Measurements from ENCODE around the gene SMIM41.
A peak's percentile ranks its signal among the peaks of the same experiment; 100 is the strongest.
"Not testable (repeated sequence)": the region's sequence is repeated elsewhere in the genome, so short reads cannot be mapped to it uniquely, and the experiment has no call there.

SMIM41 gene

DNA sequence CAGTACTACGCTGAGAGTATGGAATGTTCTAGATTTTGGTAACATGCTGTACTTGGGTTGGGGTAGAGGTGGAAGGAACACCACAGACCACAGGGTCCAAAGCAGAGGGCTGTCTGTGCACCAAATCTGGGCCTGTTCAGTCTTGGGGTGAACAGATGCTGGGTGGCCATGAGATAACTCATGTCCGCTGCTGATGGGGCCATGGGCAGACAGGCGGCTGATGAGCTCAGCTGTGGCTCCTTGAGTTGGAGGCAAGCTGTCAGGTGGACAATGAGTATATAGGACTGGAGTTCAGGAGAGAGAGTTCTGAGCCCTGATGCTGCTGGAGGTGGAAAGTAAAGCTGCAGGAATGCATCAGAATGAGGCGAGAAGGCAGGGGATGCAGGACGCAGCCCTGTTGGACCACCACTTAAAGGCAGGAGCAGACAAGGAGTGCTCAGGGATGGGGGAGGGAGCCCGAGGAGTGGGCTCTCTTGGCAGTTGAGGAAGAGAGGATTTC, 6.2 kb downstream of the SMIM41 start:
- no peak for DNase-seq (ENCODE audit: low spot score)

- DNase-seq (ENCODE audit: low spot score) = no peak
These were observed 6.9 kb downstream of the SMIM41 start for GRCh38 chr12:52086366-52086765.

- DNase-seq (ENCODE audit: low spot score) = no peak
These were observed 7.7 kb downstream of the SMIM41 start for GRCh38 chr12:52086944-52087835.

DNA sequence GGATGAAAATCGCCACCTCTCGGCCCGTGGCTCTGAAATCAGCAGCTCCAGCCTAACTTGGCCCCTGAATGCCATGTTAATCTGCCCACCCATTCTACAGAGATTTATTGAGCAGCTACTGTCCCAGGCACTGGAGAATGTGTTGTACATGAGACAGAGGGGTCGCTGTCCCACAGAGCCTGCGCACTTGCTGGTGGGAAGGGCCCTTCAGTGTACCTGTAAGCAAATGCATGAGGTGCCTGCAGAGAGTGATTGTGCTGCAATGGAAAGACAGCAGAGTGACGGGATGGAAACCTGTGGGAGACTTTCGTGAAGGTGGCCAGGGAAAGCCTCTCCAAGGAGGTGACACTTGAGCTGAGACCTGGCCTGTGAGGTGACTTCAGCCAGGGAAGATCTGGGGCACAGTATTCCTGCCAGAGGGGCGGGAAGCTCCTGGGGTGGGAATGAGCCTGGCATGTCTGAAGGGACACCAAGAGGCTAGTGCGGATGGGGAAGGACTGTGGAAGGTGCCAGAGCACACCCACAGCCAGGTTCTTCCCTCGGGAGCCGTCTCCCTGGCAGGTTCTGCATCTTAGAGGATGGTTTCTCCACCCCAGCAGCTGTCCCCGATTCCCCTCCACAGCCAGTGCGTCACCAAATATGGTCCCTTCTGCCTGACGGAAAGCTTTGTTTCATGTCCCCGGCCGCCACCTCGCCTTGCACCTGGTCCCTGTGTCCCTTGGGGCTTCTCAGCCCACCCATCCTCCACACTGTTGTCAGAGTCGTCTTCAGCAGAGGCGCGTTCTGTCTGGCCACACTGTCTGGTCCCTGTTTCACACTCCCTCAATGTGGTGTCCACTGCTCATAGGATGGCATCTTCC, 8.7 kb downstream of the SMIM41 start:
- DNase-seq (ENCODE audit: low spot score) = no peak

GRCh38 chr12:52089491-52089890, 10.0 kb downstream of the SMIM41 start:
- no peak for DNase-seq (ENCODE audit: low spot score)

DNA sequence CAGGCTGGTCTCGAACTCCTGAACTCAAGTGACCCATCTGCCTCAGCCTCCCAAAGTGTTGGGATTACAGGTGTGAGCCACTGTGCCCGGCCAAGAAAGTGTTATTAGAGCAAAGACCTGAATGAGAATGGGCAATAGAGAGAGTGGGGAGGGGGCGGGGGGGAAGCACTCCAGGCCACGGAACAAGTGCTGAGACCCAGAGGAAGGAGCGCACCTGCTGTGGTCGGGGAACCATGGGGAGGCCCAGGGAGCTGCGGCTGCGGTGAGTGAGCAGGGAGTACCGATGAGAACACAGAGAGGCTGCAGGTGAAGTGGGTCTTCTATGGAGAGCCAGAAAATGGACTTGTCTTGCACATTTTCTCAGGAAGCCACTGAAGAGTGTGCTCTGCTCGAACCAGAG, 10.8 kb downstream of the SMIM41 start:
- no peak for DNase-seq (ENCODE audit: low spot score)

DNA sequence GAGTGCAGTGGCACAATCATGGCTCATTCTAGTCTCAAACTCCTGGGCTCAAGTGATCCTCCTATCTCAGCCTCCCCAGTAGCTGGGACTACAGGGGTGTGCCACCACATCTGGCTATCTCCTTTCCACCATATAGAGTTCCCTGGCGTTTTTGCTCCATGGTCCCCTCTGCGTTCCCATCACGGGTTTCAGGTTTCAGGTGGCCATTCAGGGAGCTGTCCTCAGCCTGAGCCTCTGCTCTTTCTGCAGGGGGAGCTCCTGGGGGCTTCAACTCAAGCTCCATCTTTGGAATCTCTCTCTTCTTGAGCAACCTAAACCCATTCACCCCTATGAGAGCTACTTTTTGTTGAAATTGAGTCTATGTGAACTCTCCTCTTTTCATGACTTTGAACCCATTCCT, 11.6 kb downstream of the SMIM41 start:
- no peak for DNase-seq (ENCODE audit: low spot score)

GRCh38 chr12:52091869-52092268, 12.4 kb downstream of the SMIM41 start:
- no peak for DNase-seq (ENCODE audit: low spot score)

- DNase-seq (ENCODE audit: low spot score) = no peak
These were observed 13.8 kb downstream of the SMIM41 start for GRCh38 chr12:52093346-52093745.

DNA sequence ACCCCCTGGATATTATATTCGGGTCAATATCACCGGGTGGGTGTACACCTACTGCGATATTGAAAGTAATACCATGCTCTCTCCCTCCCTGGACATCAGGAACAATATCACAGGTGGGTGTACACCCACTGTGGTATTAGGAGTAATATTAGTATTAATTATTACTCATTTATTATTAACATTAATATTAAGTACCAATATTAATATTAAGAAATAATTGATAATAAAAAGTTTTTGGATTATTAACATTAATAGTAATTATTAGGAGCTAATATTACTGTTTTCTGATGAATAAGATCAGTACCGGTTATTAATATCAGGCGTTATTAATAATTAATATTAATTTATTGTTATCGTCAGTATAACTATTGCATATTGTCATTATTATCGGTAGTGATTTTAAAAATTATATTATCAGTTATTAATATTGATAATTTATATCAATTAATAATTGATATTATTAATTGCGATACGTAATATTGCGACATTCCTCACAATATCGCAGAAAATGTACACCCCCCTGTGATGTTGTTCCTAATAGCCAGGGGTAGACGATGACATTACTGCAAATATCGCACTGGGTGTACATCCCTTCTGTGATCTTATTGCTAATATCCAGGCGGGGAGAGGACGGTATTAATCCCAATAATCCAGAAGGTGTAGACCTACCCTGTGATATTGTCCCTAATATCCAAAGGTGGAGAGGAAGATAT, 17.0 kb downstream of the SMIM41 start:
- no peak for DNase-seq (ENCODE audit: low spot score)

GRCh38 chr12:52097045-52097666, 17.7 kb downstream of the SMIM41 start:
- no peak for DNase-seq (ENCODE audit: low spot score)

DNA sequence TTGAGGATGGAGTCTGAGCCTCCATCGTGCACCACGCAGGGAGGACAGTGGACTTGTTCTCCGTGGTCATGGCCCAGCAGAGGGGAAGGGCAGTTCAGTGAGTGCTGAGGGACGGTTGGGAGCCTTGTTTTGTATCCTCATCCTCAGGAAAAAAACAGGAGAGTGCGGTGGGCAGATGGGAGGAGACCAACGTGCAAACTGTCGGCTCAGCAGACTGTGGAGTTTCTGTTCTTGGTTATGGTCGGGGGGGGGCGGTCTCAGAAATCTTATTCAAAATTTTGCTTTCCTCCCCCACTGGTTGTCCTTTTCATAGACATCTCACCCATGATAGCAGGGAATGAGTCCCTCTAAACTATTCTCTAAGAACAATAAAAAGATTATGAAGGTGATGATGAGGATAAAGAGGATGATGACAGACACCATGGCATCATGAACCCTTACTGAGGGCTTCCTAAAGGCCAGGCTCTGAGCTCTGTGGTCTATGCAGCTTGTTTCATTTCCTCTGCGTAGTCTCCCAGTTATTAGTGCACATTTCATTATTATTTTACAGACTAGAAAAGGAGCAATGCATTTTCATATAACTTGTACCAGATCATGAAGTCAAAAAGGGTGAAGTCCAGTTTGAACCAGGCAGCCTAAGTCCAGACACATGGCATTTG, 25.1 kb downstream of the SMIM41 start:
- DNase-seq (ENCODE audit: low spot score) = not testable (repeated sequence)

- peak; percentile 77 for DNase-seq (ENCODE audit: low spot score)
These were observed 37.0 kb downstream of the SMIM41 start for GRCh38 chr12:52116222-52117125.

DNA sequence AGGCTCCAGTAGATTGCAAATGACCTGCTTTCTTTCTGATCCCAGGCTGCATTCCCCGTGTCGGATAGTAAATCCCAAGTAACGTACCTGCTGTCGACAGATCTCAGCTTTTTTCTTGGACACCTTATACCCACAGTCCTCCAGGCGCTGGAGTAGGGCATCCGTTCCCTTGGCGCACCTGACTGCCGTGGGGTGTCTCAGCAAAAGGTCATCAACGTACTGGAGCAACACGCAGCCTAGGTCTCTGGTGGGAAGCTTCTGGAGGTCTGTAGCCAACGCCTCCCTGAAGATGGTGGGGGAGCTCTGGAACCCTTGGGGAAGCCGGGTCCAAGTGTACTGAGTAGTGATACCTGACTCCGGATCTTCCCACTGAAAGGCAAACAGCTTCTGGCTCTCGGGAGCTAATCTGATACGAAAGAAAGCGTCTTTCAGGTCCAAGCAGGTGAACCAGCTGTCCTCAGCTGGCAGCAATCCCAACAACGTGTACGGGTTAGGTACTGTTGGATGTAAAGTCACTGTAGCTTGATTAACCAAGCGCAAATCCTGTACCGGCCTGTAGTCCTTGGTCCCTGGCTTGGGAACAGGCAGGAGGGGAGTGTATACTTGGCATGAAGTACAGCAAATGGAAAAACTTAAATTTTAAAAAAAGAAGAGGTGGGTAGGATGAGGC, 38.4 kb downstream of the SMIM41 start:
- not testable (repeated sequence) for DNase-seq (ENCODE audit: low spot score)

DNA sequence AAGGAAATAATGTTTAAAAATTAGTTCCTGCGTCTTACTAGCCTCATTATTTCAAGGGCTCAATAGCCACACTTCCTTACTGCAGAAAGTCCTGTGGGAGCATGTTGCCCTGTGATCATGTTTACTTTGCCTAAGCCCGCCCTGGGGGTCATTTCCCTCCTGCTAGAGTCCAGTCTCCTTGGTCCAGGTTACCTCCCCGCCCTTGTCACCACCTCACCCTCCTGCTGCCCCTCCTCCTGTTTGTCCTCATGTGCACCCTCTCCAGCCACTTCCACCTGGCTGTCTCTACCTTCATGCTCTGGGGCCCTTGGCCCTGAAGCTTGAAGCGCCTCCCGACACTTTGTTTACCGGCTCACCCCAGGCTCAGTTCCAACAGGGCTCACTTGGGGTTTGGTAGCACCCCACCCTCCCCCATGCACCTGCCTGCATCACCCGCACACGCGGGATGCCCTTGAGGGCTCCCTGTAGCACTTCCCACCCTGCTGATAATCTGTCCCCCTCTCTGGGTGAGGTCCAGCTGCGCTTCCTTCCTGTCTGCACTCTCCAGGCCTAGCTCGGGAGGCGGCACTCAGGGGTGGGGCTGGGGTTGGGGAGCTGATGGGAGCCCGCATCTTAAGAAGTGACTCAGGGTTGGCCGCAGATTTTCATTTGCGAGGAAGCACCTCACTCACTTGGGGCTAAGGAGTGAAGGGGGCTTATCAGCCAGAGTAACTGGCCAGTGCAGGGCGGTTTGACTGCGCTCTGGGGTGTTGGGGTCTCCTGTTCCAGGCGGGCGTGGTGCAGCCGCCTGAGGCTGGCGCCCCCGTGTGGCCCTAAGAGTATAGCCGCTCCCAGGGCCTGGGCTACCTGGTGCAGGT, 40.1 kb downstream of the SMIM41 start:
- DNase-seq (ENCODE audit: low spot score) = peak; percentile 25

DNA sequence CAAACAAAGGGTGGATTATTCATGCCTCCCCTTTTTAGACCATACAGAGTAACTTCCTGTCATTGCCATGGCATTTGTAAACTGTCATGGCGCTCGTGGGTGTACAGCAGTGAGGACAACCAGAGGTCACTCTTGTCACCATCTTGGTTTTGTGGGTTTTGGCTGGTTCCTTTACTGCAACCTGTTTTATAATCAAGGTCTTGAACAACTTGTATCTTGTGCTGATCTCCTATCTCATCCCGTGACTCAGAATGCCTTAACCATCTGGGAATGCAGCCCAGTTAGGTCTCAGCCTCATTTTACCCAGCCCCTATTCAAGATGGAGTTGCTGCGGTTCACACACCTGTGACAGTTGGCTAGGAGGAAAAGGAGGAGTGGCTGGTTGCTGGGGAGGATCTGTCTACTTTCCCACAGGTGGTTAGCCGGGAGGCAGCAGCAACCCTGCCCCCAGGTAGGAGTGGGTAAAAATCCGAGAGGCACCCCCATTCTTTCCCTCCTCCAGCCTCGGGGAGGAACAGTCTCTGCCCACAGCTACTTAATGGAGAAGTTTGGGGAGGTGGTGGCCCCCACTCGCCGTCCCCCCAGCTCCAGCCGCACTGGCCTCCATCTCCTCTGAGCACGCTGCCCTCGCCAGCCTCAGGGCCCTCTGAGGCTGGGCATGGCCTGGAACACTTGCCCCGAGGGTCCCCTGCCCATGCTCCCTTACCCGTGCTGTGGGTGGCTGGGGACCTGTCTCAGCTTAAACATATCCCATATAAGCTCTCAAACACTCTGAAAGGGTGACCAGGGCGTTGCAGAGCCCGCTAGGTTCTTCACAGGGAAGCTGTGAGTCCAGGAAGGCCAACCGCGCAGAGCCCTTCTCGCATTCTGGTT, 41.7 kb downstream of the SMIM41 start:
- DNase-seq (ENCODE audit: low spot score) = no peak

GRCh38 chr12:52121824-52122539, 42.5 kb downstream of the SMIM41 start:
- peak; percentile 62 for DNase-seq (ENCODE audit: low spot score)
